ENCODE data around the gene KRTAP5-4.

DNA sequence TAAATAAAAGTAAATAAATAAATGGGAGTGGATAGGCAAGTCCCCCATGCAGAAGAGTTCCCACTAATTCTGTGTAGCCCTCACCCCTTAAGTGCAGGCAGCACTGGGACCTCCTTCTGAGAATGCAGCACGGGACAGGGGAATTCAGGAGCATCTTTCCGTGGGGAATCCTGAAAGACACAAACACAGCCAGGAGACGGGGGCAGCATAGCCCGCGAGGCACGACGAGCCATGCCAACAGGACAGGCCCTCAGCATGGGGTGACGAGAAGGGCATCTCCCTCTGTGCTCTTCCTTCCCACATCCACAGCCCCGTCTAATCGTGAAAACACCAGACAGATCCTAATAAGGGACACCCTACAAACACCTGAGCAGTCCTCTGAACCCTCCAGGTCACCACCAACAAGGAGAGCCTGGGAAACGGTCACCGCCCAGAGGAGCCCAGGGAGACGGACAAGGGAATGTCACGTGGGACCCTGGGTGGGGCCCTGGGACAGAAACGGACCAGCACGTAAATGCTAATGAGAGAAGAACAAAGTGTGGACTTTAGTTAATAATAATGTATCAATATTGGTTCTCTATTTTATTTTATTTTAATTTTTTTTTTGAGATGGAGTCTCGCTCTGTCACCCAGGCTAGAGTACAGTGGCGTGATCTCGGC, 14.5 kb upstream of the KRTAP5-4 start:
- TF ChIP-seq CTCF (IDR thresholded peaks at IDR 0.05 in 8 of 11, conservative IDR thresholded peaks at IDR 0.05 in 3 of 11) = no peak
- TF ChIP-seq POLR2A (IDR thresholded peaks at IDR 0.05) = no peak
- TF ChIP-seq POLR2AphosphoS5 (IDR thresholded peaks at IDR 0.05) = no peak

Data from spleen (tissue), 7 donors.